ENCODE measurements around the gene CCDC85A.

The CCDC85A gene

GRCh38 chr2:56314371-56314770 is 130.6 kb downstream of the CCDC85A start:
- DNase-seq, result no peak

- DNase-seq, result no peak
Measured at GRCh38 chr2:56314796-56315195, 131.0 kb downstream of the CCDC85A start.

GRCh38 chr2:56315376-56315775 is 131.6 kb downstream of the CCDC85A start:
- no peak for DNase-seq

GRCh38 chr2:56316011-56316410 is 132.2 kb downstream of the CCDC85A start:
- no peak for DNase-seq

GRCh38 chr2:56318147-56318546 is 134.4 kb downstream of the CCDC85A start:
- DNase-seq, result no peak

- no peak for DNase-seq
Measured at GRCh38 chr2:56325661-56326345, 142.0 kb downstream of the CCDC85A start.

GRCh38 chr2:56326346-56326741 is 142.6 kb downstream of the CCDC85A start:
- DNase-seq, result no peak

- DNase-seq, result no peak
Measured at GRCh38 chr2:56331810-56332209, 148.0 kb downstream of the CCDC85A start.

GRCh38 chr2:56333812-56334485 is 150.2 kb downstream of the CCDC85A start:
- no peak for DNase-seq

GRCh38 chr2:56334622-56335021 is 150.8 kb downstream of the CCDC85A start:
- DNase-seq, result no peak

- no peak for DNase-seq
Measured at GRCh38 chr2:56335101-56335500, 151.3 kb downstream of the CCDC85A start.

- DNase-seq, result no peak
Measured at GRCh38 chr2:56337342-56337741, 153.6 kb downstream of the CCDC85A start.

- no peak for DNase-seq
Measured at GRCh38 chr2:56338232-56338631, 154.4 kb downstream of the CCDC85A start.

GRCh38 chr2:56344771-56345170 is 161.0 kb downstream of the CCDC85A start:
- DNase-seq, result no peak

- no peak for DNase-seq
Measured at GRCh38 chr2:56347881-56348280, 164.1 kb downstream of the CCDC85A start.

- no peak for DNase-seq
Measured at GRCh38 chr2:56348392-56349210, 164.8 kb downstream of the CCDC85A start.

GRCh38 chr2:56357655-56358295 is 174.0 kb downstream of the CCDC85A start:
- DNase-seq, result no peak

- DNase-seq, result no peak
Measured at GRCh38 chr2:56361844-56362243, 178.1 kb downstream of the CCDC85A start.

- no peak for DNase-seq
Measured at GRCh38 chr2:56364902-56365301, 181.1 kb downstream of the CCDC85A start.

GRCh38 chr2:56369316-56369715 is 185.5 kb downstream of the CCDC85A start:
- no peak for DNase-seq

GRCh38 chr2:56372071-56372656 is 188.4 kb downstream of the CCDC85A start:
- DNase-seq, result no peak

GRCh38 chr2:56375251-56375650 is 191.5 kb downstream of the CCDC85A start:
- no peak for DNase-seq

All from CD4-positive, alpha-beta T cell treated with Interleukin-10 for 1 hour (primary cell).